HCT116 (cell line): ENCODE measurements around the gene POMT1. TPM values are rescaled to one million over a fixed set of nuclear protein-coding genes. Genes with fewer than 3 reads are reported as not detected.

Experiments used
- ATAC-seq: fragments of 200-7000 bp; cut with Tn5 transposase; 2 replicates; pipeline ENCODE4 v1.9.1; 2020; ENCODE audit warnings: mild to moderate bottlenecking, moderate library complexity
- BruUV-seq: library from RNA; stranded (reverse); fragments of 400-500 nt; replicated peaks from 2 replicates; lab custom pipeline; 2021; lab: Mats Ljungman, UMichigan
- CTCF ChIA-PET: fragments of 300-600 bp; sonication (Branson Sonifier 250); formaldehyde crosslinking; loops from one replicate; lab custom pipeline; 2021; ENCODE audit warnings: antibody characterized with exemption; lab: Charles Lee
- POLR2A ChIA-PET: fragments of 300-600, 350-600 bp; sonication (Branson Sonifier 250); formaldehyde crosslinking; loops from one replicate; lab custom pipeline; 2021; ENCODE audit warnings: antibody characterized with exemption; lab: Charles Lee
- RAD21 ChIA-PET, 2 experiments: fragments of 300-600 bp; sonication (Branson Sonifier 250); formaldehyde crosslinking; loops; one replicate each; lab custom pipeline; 2023; ENCODE audit warnings: low total read pairs in 2 of 2; ENCODE audit not compliant: uncharacterized antibody in 2 of 2, unreplicated experiment in 2 of 2, low non-redundant PET in 1 of 2; lab: Charles Lee
- DNase-seq: peaks from one replicate; pipeline ENCODE4 v3.0.0-alpha.2; 2010; ENCODE audit warnings: low read depth, low spot score
- H2AFZ ChIP-seq: fragments of 200-600 bp; shearing (Covaris generic), sonication (generic); 2 replicates; pipeline ENCODE4 v1.6.1; 2017; ENCODE audit warnings: low read depth, mixed run types, mixed read lengths, antibody characterized with exemption, low read length; ENCODE audit not compliant: poor library complexity, severe bottlenecking
- H3K27ac ChIP-seq: 2 replicates; pipeline ENCODE4 v1.5.1; 2012; ENCODE audit warnings: low read depth, low read length
- H3K27me3 ChIP-seq: fragments of 200-600 bp; sonication (generic); 2 replicates; pipeline ENCODE4 v1.6.1; 2016; ENCODE audit warnings: mixed run types, low read length, mixed read lengths; ENCODE audit not compliant: insufficient read depth
- H3K36me3 ChIP-seq, 2 experiments: fragments of 200-500 bp in 1 of 2; fragments of 200-600 bp in 1 of 2; sonication (Bioruptor generic) in 1 of 2; sonication (generic) in 1 of 2; 2 replicates each; pipeline versions ENCODE4 v1.5.1 to v1.6.1; 2014 to 2016; ENCODE audit warnings: low read length in 2 of 2, inconsistent platforms in 1 of 2, mixed read lengths in 1 of 2, mixed run types in 1 of 2; ENCODE audit not compliant: insufficient read depth in 2 of 2, control insufficient read depth in 1 of 2
- H3K4me1 ChIP-seq, 2 experiments: fragments of 200-600 bp in 1 of 2; sonication (generic) in 1 of 2; 2 replicates each; pipeline versions ENCODE4 v1.5.1 to v1.6.1; 2012 to 2017; ENCODE audit warnings: low read length in 2 of 2, inconsistent platforms in 1 of 2, mild to moderate bottlenecking in 1 of 2, mixed read lengths in 1 of 2, mixed run types in 1 of 2, moderate library complexity in 1 of 2; ENCODE audit not compliant: insufficient read depth in 2 of 2, control insufficient read depth in 1 of 2
- H3K4me2 ChIP-seq: fragments of 200-600 bp; sonication (generic); 2 replicates; pipeline ENCODE4 v1.6.1; 2017; ENCODE audit warnings: mixed run types, low read length, mixed read lengths
- H3K4me3 ChIP-seq, 2 experiments: fragments of 200-600 bp in 1 of 2; sonication (generic) in 1 of 2; replicated peaks in 1 of 2; 2 replicates each; pipeline ENCODE4 v1.5.1; 2011 to 2016; ENCODE audit warnings: low read length in 2 of 2, control low read depth in 1 of 2, low read depth in 1 of 2, mild to moderate bottlenecking in 1 of 2, mixed read lengths in 1 of 2, mixed run types in 1 of 2
- H3K79me2 ChIP-seq: fragments of 200-600 bp; sonication (generic); 2 replicates; pipeline ENCODE4 v1.6.1; 2017; ENCODE audit warnings: mild to moderate bottlenecking, mixed run types, low read length, moderate library complexity, mixed read lengths; ENCODE audit not compliant: insufficient read depth
- H3K9ac ChIP-seq: fragments of 200-600 bp; sonication (generic); 2 replicates; pipeline ENCODE4 v1.6.1; 2016; ENCODE audit warnings: low read length, mixed read lengths
- H3K9me2 ChIP-seq: fragments of 200-600 bp; sonication (generic), shearing (Covaris generic); 2 replicates; pipeline ENCODE4 v1.6.1; 2017; ENCODE audit warnings: mixed run types, mild to moderate bottlenecking, moderate library complexity; ENCODE audit not compliant: insufficient read depth
- H3K9me3 ChIP-seq, 2 experiments: fragments of 200-500 bp in 1 of 2; fragments of 200-600 bp in 1 of 2; sonication (Bioruptor generic) in 1 of 2; sonication (generic) in 1 of 2; 2 replicates each; pipeline ENCODE4 v1.6.1; 2014 to 2017; ENCODE audit warnings: low read length in 2 of 2, mixed read lengths in 2 of 2, inconsistent platforms in 1 of 2, low read depth in 1 of 2, mild to moderate bottlenecking in 1 of 2, mixed run types in 1 of 2, moderate library complexity in 1 of 2; ENCODE audit not compliant: control insufficient read depth in 1 of 2, insufficient read depth in 1 of 2
- H4K20me1 ChIP-seq: fragments of 200-600 bp; sonication (generic), shearing (Covaris generic); 2 replicates; pipeline ENCODE4 v1.6.1; 2017; ENCODE audit warnings: mixed run types, mild to moderate bottlenecking, moderate library complexity; ENCODE audit not compliant: insufficient read depth
- CTCF ChIP-seq, 3 experiments: fragments of 200-600 bp in 1 of 3; sonication (generic) in 1 of 3; IDR thresholded peaks in 2 of 3; conservative IDR thresholded peaks in 1 of 3; 2 replicates each; pipeline ENCODE4 v1.5.1; 2012 to 2017; ENCODE audit warnings: low read depth in 2 of 3, low read length in 2 of 3, antibody characterized with exemption in 1 of 3, borderline replicate concordance in 1 of 3, control low read depth in 1 of 3, mild to moderate bottlenecking in 1 of 3, mixed read lengths in 1 of 3, mixed run types in 1 of 3, moderate library complexity in 1 of 3; ENCODE audit not compliant: insufficient read depth in 1 of 3
- EZH2phosphoT487 ChIP-seq: fragments of 200-600 bp; IDR thresholded peaks from 2 replicates; pipeline ENCODE4 v1.6.1; 2018; ENCODE audit warnings: antibody characterized with exemption, borderline replicate concordance
- POLR2A ChIP-seq: IDR thresholded peaks from 2 replicates; pipeline ENCODE4 v1.7.0; 2011; ENCODE audit warnings: borderline replicate concordance; ENCODE audit not compliant: insufficient read depth, insufficient read length; ENCODE audit errors: extremely low read depth
- POLR2AphosphoS5 ChIP-seq: IDR thresholded peaks from 2 replicates; pipeline ENCODE4 v1.6.1; 2011; ENCODE audit warnings: mild to moderate bottlenecking, low read depth, low read length, moderate library complexity
- RAD21 ChIP-seq: IDR thresholded peaks from 2 replicates; pipeline ENCODE4 v1.6.1; 2012; ENCODE audit warnings: low read depth, mild to moderate bottlenecking
- SIN3A ChIP-seq: IDR thresholded peaks from 2 replicates; pipeline ENCODE4 v1.6.1; 2012; ENCODE audit warnings: low read depth
- ZNF274 ChIP-seq: fragments of 200-500 bp; sonication (Bioruptor generic); IDR thresholded peaks from 2 replicates; pipeline ENCODE4 v1.6.1; 2014; ENCODE audit warnings: mild to moderate bottlenecking, low read depth, low read length, inconsistent platforms
- intact Hi-C: fragments of 100-400 bp; cut with micrococcal nuclease; formaldehyde crosslinking; loops from 2 replicates; pipeline ENCODE4 v1.10.0; 2022
- total RNA-seq: library from RNA; stranded (reverse); gene quantifications from one replicate; pipeline ENCODE4 v1.2.1, GENCODE V29; 2021; ENCODE audit not compliant: unreplicated experiment
- TF ChIP-seq, protein P1 (sequence below): IDR thresholded peaks from 2 replicates; pipeline ENCODE4 v1.6.1; 2012
- TF ChIP-seq, protein P2 (sequence below): IDR thresholded peaks from 2 replicates; pipeline ENCODE4 v1.6.1; 2011; ENCODE audit warnings: mild to moderate bottlenecking, low read length, moderate library complexity; ENCODE audit not compliant: insufficient replicate concordance; ENCODE audit errors: extremely low read depth

POMT1 gene
- total RNA-seq, 1 experiment from 2014 or later: 21.4 TPM

DNA sequence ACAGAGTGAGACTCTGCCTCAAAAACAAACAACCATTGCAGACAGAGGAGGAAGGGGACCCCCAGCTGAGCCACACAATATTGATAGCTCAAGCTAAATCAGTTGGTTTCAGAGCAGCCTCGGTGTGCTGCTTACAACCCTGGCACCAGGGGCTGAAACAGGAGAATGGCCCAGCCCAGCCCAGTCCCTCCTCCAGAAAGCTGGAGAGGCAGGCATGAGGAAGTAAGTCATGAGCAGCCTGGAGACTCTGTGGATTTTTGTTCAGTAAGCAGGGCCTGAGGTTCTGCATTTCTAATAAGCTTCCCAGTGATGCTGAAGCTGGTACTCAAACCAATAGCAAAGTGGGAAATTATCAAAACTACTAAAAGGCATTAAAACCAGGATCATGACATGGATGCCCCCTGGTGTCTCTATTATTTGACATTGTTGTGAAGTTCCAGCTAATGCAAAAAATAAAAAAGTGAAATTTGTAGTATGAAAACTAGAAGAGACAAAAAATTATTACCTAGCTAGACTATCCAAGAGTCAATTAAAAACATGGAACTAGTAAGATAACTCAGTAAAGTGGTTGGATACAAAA is 56.8 kb downstream of the POMT1 start:
- Histone ChIP-seq H3K9me2 (no peaks in the 10 kb centered on the region), H3K4me1 (no peaks in the 10 kb centered on the region), H3K79me2 (no peaks in the 10 kb centered on the region), H3K36me3 (no peaks in the 10 kb centered on the region), H2AFZ (no peak overlapping the region), H3K4me3 (no peak overlapping the region), H3K4me2 (no peak overlapping the region), H3K9ac (no peak overlapping the region), H3K27me3 (no peaks in the 10 kb centered on the region), H3K27ac (no peak overlapping the region), H3K9me3 (peaks cover 0 to 4% of the 10 kb centered on the region in 2 experiments; a peak in 1 of 4 replicates), H4K20me1 (no peaks in the 10 kb centered on the region)
- DNase-seq: no peak
- ATAC-seq: no peak
- no TSS peak for BruUV-seq
- TF ChIP-seq POLR2AphosphoS5: no peak
- peak; percentile 43; the same call in 1 of the 2 replicates for TF ChIP-seq RAD21
- TF ChIP-seq EZH2phosphoT487: no peak
- TF ChIP-seq POLR2A: no peak
- TF ChIP-seq SIN3A: no peak
- peak in 2 of 3 experiments; percentile 10 to 33; a peak in 1 of 6 replicates for TF ChIP-seq CTCF (IDR thresholded peaks at IDR 0.05 in 2 of 3, conservative IDR thresholded peaks at IDR 0.05 in 1 of 3; ENCODE audit: borderline replicate concordance in 1 of 3, insufficient read depth in 1 of 3, low read depth in 2 of 3, low read length in 2 of 3)
- no peak for TF ChIP-seq ZNF274
- TF ChIP-seq, protein P1, sequence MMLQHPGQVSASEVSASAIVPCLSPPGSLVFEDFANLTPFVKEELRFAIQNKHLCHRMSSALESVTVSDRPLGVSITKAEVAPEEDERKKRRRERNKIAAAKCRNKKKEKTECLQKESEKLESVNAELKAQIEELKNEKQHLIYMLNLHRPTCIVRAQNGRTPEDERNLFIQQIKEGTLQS: no peak
- TF ChIP-seq, protein P2, sequence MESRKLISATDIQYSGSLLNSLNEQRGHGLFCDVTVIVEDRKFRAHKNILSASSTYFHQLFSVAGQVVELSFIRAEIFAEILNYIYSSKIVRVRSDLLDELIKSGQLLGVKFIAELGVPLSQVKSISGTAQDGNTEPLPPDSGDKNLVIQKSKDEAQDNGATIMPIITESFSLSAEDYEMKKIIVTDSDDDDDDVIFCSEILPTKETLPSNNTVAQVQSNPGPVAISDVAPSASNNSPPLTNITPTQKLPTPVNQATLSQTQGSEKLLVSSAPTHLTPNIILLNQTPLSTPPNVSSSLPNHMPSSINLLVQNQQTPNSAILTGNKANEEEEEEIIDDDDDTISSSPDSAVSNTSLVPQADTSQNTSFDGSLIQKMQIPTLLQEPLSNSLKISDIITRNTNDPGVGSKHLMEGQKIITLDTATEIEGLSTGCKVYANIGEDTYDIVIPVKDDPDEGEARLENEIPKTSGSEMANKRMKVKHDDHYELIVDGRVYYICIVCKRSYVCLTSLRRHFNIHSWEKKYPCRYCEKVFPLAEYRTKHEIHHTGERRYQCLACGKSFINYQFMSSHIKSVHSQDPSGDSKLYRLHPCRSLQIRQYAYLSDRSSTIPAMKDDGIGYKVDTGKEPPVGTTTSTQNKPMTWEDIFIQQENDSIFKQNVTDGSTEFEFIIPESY: no peak
- intact Hi-C loops: no loop called here
- ChIA-PET RAD21 (no interaction called here), POLR2A (no interaction called here), CTCF (no interaction called here)
